ENCODE results near the gene ARHGEF1.
A peak's percentile ranks its signal among the peaks of the same experiment; 100 is the strongest.

ARHGEF1 gene

GRCh38 chr19:41882568-41883462 lies at the start of gene ARHGEF1:
ARHGEF1 (plus strand) TSS chr19:41883184; CDS start chr19:41888083, 4,899 bp downstream.
- peak; percentile 61 for DNase-seq (ENCODE audit: low spot score)

- no peak for DNase-seq (ENCODE audit: low spot score)
Measured at GRCh38 chr19:41837981-41838708, 44.8 kb upstream of the ARHGEF1 start.

DNA sequence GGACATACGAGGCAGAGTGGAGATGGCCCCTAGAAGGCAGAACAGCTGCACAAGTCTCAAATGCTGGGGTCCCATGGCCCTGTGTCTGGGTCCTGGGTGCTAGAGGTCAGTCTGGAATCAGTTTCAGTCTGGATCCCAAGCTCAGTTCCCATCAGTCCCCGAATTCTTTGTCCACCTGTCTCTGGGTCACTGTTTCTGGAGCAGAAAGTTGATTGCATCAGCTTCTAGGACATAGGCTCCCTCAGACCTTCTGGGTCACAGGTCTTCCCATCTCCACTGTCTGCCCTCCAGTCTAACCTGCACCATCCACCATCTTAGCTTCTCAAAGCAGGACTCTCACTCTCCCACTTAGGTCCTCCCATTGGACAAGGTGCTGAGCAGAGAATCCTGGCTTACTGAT lies 43.8 kb upstream of the ARHGEF1 start:
- DNase-seq (ENCODE audit: low spot score) = no peak

- DNase-seq (ENCODE audit: low spot score) = no peak
Measured at GRCh38 chr19:41843371-41843770, 39.6 kb upstream of the ARHGEF1 start.

DNA sequence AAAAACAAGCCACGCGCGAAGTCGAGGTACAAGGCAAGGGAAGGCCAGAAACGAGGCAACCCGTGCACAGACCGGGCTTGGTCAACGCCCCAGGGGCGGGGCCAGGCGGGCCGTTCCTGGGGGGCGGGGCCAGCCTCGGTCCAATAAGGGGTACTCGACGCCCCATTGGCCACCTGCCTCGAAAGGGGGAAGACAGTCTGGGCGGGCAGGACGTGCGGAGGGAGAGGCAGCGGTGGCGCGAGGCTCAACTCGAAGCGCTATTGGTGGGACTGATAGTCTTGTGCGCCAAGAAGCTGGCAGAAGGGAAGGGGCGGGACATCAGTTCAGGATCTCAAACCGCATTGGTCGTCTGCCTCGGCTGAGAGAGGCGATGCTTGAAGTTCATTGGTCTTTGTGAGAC lies 38.4 kb upstream of the ARHGEF1 start, which contains the start of gene LYPD4:
LYPD4 (minus strand) TSS at position 83 of the 400 bp plus-strand sequence. CDS start 5,398 bp downstream, outside the sequence.
- no peak for DNase-seq (ENCODE audit: low spot score)

GRCh38 chr19:41845001-41845050 lies 38.2 kb upstream of the ARHGEF1 start, which contains the start of gene DMRTC2:
DMRTC2 (plus strand) TSS chr19:41845042; CDS start chr19:41847429, 2,387 bp downstream.
- no peak for DNase-seq (ENCODE audit: low spot score)

GRCh38 chr19:41845051-41845590 lies 37.9 kb upstream of the ARHGEF1 start:
- no peak for DNase-seq (ENCODE audit: low spot score)

DNA sequence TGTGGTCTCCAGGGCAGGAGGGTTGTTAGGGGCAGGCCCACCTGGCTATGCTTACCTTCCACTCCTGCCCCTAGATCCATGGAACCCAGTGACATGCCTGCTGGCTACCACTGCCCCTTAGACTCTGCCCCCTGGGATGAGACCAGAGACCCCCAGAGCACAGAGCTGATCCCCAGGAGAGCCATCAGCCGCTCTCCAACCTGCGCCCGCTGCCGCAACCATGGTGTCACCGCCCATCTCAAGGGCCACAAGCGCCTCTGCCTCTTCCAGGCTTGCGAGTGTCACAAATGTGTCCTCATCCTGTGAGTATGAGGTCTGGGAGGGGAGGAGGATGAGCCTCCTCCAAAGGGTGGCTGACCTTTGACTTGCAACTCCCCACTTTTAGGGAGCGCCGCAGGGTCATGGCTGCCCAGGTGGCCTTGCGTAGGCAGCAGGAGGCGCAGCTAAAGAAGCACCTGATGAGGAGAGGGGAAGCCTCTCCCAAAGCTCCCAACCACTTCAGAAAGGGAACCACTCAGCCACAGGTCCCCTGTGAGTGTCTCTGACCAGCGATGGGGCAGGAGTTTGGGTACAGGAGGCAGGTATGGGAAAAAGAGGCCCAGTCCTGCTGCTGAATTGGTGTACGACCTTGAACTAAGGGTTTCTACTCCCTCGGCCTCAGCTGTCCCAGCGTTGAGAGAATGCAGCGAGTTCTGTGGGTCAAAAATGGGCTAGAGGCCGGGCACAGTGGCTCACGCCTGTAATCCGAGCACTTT lies 35.5 kb upstream of the ARHGEF1 start:
- no peak for DNase-seq (ENCODE audit: low spot score)

DNA sequence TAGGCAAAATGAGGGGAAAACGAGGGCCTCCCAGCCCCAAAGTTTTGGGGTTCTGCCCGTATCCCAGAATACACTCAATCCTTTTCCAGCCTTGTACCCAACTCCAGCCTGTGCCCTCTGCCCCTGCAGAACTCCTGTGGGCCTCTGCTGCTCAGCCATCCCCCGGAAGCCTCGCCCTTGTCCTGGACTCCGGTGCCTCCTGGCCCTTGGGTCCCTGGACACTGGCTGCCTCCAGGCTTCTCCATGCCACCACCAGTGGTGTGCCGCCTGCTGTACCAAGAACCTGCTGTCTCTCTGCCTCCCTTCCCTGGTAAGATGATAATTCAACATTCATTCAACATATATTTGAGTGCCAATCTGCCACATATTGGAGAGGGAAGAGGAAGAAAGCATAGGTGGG lies 34.3 kb upstream of the ARHGEF1 start:
- DNase-seq (ENCODE audit: low spot score) = no peak

- DNase-seq (ENCODE audit: low spot score) = no peak
Measured at GRCh38 chr19:41849067-41849466, 33.9 kb upstream of the ARHGEF1 start.

DNA sequence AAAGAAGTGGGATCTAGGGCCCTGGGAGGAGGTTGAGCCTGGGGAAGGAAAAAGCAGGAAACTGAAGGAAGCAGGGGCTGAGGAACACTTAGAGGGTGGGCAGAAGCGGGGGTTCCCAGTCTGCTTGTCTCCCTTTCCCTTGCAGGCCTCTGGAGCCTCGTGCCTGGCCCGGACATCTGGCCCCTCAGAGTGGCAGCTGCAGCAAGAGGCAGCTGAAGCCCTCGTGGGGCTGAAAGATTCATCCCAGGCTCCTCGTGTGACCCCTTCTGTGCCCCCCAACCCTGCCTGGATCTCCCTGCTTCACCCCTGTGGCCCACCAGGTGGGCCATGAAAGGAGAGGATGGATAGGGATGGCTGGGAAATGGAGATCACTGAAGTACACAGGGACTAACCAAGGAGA lies 32.6 kb upstream of the ARHGEF1 start:
- no peak for DNase-seq (ENCODE audit: low spot score)

- no peak for DNase-seq (ENCODE audit: low spot score)
Measured at GRCh38 chr19:41851456-41851855, 31.5 kb upstream of the ARHGEF1 start.

DNA sequence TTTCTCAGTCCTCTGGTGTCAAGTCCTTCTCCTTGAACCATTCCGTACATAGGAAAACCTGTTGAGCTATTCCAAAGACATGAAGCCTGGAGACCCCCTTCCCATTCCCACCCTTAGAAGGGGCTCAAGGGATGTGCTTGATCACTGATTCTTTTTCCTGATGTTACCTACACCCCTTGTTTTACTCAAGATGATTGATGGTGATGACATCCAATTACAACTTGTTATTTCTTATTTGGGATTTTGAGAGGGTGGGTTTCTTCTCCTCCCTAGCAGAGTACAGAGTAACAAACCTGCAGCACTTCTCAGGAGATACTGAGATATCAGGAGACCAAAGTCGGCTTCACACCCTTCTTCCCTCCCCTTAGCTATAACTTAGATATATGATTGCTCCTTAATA lies 29.6 kb upstream of the ARHGEF1 start:
- no peak for DNase-seq (ENCODE audit: low spot score)

- no peak for DNase-seq (ENCODE audit: low spot score)
Measured at GRCh38 chr19:41853768-41854167, 29.2 kb upstream of the ARHGEF1 start.

- DNase-seq (ENCODE audit: low spot score) = no peak
Measured at GRCh38 chr19:41859213-41859617, 23.8 kb upstream of the ARHGEF1 start.

- peak; percentile 99 for DNase-seq (ENCODE audit: low spot score)
Measured at GRCh38 chr19:41859618-41860418, 23.2 kb upstream of the ARHGEF1 start, which contains the start of gene RPS19. RPS19 (plus strand) TSS chr19:41860255; CDS start chr19:41860775, 520 bp downstream.

GRCh38 chr19:41860419-41861115 lies 22.4 kb upstream of the ARHGEF1 start:
- no peak for DNase-seq (ENCODE audit: low spot score)

DNA sequence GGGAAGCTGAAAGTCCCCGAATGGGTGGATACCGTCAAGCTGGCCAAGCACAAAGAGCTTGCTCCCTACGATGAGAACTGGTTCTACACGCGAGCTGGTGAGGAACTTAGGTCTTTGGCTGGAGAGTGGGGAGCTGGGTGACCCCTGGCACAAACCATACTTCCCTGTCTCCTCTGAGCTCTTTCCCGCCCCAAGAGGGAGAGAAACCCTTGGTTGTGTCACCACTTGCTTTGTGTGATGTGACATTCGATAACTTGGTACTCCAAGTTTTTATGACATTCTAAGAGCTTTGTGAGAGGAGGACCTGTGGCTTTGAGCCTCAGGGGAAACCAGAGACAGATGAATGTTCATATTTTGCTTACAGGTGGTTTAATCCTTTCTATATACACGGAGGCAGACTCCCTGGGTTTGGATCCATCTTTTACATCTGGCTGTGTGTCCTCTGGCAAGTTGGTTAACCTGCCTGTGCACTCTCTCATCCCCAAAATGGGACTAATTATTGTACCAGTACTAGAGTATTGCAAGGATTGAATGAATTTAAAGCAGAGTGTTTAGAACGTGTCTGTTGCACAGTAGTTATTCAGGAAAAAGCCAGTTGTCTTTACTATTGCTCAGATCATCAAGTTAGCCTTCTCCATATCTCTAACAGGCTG lies 21.7 kb upstream of the ARHGEF1 start:
- DNase-seq (ENCODE audit: low spot score) = no peak

DNA sequence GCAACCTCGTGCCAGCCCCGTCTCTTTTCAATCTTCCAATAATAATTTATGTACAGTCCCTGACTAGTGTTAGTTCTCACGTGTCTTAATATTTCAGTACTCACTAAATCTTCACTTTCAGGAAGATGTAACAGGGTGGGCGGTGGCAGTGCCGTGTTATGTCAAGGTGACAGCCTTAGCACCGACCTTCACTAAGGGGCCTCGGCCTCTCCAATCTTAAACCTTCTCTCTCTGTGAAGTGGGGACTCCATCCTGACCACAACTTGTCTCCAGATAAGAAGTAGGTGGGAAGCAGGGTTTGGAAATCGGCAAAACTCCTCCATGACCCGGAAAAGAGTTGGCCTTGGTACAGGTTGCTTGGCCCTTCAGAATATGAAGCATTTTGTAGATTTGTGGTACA lies 21.1 kb upstream of the ARHGEF1 start:
- DNase-seq (ENCODE audit: low spot score) = no peak

DNA sequence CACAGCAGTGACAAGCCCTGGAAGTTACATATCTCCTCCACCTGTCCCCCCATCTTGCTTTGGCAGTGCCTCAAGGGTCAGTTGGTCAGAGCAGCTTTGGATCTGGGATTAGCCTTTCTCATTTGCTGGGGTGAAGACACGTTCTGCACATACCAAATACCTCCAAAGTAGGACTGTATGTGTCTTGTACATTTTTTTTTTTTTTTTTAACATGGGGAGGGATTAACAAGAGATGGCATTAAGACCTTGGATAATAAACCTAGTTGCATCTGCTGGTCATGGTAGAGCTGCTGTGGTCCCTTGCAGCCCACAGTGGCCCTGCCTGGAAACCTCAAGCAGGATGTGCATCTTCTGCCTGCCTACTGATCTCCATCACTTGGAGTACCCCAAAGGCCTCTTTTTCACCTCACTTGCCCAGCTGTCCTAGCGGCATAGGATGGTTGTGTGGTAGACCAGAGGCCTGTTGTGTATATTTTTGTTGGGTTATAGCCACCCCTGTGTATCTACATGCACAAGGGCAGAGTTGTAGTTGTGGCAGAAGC lies 20.5 kb upstream of the ARHGEF1 start:
- no peak for DNase-seq (ENCODE audit: low spot score)

All from CD4-positive, alpha-beta T cell treated with Interleukin-2 at 100 ng/mL for 4 hours (primary cell).